HuH-7.5 (cell line): ENCODE results near the gene TRPV4.
"Not testable (repeated sequence)": the region's sequence is repeated elsewhere in the genome, so short reads cannot be mapped to it uniquely, and the experiment has no call there.

ENCODE experiments used
- DNase-seq: peaks from one replicate; pipeline ENCODE4 v3.0.0; 2011; ENCODE audit warnings: low spot score

The TRPV4 gene

DNA sequence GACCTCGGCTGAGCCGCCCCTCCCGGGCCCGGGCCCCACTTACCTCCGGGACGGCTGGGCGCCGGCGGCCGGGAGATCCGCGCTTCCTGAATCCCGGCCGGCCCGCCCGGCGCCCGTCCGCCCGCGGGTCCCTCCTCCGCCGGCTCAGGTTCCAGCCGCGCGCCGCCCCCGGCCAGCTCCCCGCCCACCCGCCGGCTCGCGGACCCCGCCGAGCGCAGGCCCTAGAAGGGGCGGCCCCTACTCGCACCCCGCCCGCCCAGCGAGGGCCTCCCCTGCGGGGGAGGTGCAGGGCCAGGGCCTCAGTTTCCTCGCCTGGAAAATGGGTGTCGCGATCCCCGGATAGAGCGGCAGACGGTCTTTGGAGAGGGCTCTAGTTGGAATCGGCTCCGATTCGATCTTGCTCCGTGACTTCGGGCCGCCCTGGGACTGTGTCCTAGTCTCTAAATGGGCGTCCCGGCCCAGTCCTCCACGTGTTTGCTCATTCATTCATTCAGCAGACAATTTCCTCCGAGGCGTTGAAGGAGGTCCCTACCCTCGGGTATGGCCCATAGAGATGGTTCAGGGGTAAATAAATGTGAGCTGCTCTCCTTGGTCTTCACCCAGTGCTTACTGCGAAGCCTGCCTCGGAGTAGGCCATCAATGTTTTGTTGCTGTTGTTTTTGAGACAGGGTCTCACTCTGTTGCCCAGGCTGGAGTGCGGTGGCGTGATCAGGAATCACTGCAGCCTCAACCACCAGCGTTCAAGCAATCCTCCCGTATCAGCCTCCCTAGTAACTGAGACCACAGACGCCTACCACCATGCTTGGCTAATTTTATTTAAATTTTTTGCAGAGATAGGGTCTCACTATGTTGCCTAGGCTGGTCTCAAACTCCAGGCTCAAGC is at the start of gene TRPV4:
Gene TRPV4 (minus strand): TSS at position 92 of the 883 bp plus-strand sequence. CDS start 18,602 bp downstream, outside the sequence.
- peak; percentile 76 for DNase-seq

DNA sequence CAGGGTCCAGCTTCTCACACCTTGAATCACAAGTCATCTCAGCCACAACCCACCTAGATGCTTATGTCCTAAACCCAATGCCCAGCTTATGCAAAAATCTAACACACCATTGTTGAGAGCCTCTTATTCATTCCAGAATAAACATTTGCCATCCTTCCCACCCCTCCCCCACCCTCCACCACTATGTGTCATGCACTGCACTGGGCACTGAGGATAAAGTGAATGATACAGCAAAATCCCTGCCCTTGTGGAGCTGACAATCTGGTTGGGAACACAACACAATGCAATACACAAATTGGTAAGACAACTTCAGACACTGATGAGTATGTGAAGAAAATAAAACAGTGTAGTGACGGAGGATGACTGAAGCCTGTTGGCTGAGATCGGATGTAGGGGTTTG is 48.6 kb upstream of the TRPV4 start:
- DNase-seq: no peak

GRCh38 chr12:109880938-109881337 is 47.7 kb upstream of the TRPV4 start:
- DNase-seq: no peak

DNA sequence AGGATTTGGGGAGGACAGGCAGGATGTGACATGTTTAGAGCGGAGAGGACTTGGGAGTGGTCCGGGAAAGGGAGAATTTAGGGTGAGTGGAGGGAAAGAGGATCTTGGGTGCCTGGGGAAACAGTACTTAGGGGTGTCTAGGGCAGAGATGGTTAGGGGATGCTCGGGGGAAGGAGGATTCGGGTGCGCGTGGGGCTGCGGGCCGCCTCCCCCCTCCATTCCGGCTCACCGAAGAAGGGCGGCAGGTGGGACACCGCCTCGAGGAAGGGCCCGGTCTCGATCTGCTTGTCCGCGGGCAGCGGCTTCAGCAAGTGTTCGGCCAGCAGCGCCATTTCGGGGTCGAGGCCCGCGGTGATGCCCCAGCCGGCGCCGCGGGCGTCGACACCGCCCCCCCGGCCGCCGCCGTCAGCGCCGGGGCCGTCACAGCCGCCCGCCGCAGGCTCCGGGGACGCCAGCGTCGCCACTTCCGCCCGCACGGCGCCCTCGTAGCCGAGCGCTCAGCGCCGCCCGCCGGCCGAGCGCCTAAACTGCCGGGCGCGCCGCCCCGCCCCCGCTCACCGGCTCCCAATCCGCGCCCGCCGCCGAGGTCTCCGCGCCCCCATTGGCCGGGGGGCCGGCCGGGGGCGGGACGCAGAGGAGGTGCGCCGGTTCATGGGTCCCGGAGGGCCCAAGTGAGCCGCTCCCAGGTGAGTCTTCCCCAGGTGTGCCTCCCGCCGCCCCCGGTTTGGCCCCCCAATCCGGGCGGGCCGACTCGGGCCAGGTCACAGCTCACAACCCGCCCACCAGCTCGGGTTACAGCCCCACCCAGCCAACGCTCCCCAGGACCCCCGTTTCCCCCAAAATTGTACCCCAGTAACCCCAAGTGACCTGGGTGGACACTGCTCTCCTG is 47.1 kb upstream of the TRPV4 start, which contains the start of gene GLTP:
Gene GLTP (minus strand): TSS at position 499 of the 889 bp plus-strand sequence. CDS start 167 bp downstream, at position 332.
- DNase-seq: peak; percentile 92

- DNase-seq: no peak
These were observed 46.3 kb upstream of the TRPV4 start for GRCh38 chr12:109879351-109880042.

DNA sequence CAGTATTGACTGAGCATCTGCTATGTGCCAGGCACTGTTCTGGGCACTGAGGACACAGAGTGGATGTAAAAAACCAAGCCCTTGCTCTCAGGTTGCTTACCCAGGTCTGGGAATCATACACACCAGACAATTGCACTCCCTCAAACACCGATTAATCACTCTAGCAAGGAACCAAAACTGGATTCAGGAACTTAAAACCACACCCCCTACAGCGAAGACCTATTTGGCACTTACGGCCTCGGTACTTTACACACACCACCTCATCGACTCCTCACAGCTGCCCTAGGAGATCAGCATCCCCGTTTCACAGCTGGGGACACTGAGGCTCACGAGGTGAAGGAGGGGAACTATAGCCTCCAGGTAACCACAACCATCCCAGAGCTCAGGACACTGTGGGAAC is 45.6 kb upstream of the TRPV4 start:
- DNase-seq: no peak

DNA sequence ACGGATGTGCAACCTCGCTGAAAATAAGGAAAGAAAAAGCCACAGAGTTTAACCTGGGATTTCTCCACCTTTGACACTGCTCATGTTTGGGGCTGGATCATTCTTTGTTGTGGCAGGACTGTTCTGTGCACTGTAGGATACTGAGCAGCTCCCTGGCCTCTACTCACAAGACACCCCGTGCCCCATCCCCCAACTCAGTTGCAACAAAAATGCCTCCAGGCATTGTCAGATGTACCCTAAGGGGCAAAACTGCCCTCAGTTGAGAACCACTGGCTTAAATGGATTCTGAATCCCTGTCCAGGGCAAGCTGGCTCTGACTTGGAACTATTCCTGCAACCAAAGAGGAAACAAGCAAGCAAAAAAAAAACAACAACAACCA is 45.0 kb upstream of the TRPV4 start:
- no peak for DNase-seq

GRCh38 chr12:109877504-109878246 is 44.5 kb upstream of the TRPV4 start:
- DNase-seq: no peak

GRCh38 chr12:109876406-109876805 is 43.2 kb upstream of the TRPV4 start:
- no peak for DNase-seq

DNA sequence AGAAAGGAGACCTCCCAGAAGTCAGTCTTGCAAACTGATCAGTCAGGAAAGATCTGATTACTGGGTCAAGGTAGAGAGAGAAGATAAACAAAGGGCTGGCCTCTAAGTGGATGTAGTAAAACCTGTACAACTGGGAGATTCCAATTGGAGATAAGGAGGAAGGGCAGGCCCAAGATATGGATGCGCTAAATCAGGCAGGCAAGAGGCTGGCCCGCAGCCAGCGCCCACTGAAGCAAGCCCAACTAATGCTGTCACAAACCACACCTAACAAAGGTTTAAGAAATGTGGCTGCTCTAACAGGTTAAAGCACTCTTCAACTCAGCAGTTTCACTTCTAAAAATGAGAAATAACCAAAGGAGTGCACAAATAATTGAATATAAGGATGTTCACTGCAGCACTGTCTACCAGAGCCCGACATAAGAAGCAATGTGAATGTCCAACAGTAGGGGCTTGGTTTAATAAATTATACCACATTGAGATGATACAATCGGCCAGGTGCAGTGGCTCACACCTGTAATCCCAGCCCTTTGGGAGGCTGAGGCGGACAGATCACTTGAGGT is 42.5 kb upstream of the TRPV4 start:
- no peak for DNase-seq

DNA sequence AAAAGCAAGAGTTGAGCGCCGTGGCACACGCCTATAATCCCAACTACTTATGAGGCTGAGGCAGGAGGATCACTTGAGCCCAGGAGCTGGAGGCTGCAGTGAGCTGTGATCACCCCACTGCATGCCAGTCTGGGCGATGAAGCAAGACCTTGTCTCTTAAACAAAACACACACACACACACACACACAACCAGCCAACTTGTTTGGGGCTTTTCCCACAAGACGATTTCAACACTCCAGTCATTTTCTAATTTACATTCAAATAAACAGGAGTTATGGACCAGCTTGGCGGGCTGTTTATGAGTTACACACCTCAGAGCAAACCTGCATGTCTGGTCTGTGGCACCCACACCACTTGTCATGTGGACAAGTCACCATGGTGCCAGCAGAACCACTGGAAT is 40.5 kb upstream of the TRPV4 start:
- no peak for DNase-seq

GRCh38 chr12:109871668-109872314 is 38.6 kb upstream of the TRPV4 start:
- no peak for DNase-seq

DNA sequence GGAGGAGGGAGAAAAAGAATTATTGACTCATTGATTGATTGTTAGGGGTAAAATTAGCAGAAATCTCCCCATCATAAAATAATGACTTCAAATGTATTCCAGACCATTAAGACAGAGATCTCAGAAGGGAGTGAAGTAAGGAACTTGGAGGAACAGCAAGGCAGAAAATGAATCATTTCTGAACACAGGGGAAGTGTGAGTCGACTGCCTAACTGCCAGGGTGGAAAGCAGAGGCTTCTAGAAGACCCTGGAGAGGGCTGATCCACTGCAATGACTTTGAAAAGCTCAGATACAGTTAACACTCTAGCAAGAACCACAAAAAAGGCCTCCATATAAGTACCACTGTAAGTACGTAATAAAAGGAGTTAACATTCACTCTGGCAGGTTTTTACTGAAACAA is 37.5 kb upstream of the TRPV4 start:
- no peak for DNase-seq

- no peak for DNase-seq
These were observed 35.2 kb upstream of the TRPV4 start for GRCh38 chr12:109868182-109869051.

GRCh38 chr12:109864916-109865315 is 31.7 kb upstream of the TRPV4 start:
- no peak for DNase-seq

GRCh38 chr12:109863847-109864712 is 30.9 kb upstream of the TRPV4 start:
- DNase-seq: peak; percentile 68

DNA sequence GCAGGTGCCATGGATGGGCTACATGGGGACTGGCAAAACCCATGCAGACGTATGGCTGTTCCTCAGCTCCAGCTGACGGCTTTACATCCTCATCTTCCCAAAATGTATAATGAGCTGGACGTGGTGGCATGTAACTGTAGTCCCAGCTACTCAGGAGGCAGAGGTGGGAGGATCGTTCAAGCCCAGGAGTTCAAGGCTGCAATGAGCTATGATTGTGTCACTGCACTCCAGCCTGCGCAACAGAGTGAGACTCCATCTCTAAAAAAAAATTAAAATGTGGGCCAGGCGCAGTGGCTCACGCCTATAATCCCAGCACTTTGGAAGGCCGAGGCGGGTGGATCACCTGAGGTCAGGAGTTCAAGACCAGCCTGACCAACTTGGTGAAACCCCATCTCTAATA is 29.3 kb upstream of the TRPV4 start:
- not testable (repeated sequence) for DNase-seq

DNA sequence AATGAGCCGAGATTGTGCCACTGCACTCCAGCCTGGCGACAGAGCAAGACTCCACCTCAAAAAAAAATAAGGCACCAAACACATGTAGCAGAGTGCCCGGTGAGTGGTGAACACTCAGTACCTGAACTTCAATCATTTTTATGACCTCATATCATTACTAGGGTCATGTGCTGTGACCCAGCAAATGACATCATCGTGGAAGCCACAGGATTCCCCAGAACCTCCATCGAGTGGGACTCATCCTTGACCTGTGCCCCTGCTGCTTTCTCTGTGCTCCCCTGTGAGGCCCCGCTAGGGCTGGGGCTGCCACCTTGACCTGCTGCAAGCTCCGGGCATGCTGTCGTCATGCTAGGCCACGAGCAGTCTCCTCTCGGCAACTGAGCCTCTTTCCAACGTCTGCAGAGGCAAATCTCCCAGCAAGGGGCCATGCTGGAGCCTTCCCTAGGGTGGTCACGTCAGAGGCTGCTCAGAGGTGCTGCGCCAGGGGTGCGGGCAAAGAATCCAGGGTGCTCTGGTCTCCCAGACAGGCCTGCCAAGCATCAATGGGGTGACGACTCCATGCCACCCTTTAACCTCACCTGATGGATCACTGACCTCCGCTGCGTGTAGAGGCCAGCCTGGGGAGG is 28.6 kb upstream of the TRPV4 start:
- no peak for DNase-seq
